HG02884 (cell line): Measurements from ENCODE around the gene GPD1.

Experiments used
- ATAC-seq: cut with Tn5 transposase; IDR thresholded peaks from one replicate; pipeline ENCODE4 v1.9.1; 2021; ENCODE audit warnings: mild to moderate bottlenecking, moderate library complexity; ENCODE audit not compliant: unreplicated experiment

GPD1 gene

DNA sequence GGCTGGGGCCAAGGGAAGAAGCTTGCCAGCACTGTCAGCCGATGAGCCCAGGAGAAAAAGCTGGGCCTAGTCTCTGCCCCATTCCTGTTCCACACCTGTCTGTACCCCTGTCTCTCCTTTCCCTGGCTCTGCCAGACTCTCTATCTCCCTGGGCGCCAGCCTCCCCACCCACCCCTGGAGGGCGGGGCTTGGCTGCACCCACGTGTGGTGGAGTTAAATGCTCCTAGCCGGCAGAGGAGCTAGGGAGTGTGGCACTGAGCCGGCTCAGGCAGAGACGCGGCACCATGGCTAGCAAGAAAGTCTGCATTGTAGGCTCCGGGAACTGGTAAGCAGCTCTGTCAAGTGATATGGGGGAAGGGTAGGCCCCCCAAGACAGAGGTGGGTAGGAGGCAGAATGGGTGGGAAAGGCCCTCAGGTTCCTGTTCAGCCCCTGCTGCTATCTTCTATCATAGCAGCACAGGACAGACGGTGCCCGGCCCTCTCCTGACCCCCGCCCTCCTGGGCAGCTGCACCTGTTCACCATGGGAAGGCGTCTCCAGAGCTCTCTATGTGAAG is at the start of gene GPD1:
Gene GPD1 (plus strand): TSS at position 242 of the 555 bp plus-strand sequence. CDS start 43 bp downstream, at position 285.
- no peak for ATAC-seq

DNA sequence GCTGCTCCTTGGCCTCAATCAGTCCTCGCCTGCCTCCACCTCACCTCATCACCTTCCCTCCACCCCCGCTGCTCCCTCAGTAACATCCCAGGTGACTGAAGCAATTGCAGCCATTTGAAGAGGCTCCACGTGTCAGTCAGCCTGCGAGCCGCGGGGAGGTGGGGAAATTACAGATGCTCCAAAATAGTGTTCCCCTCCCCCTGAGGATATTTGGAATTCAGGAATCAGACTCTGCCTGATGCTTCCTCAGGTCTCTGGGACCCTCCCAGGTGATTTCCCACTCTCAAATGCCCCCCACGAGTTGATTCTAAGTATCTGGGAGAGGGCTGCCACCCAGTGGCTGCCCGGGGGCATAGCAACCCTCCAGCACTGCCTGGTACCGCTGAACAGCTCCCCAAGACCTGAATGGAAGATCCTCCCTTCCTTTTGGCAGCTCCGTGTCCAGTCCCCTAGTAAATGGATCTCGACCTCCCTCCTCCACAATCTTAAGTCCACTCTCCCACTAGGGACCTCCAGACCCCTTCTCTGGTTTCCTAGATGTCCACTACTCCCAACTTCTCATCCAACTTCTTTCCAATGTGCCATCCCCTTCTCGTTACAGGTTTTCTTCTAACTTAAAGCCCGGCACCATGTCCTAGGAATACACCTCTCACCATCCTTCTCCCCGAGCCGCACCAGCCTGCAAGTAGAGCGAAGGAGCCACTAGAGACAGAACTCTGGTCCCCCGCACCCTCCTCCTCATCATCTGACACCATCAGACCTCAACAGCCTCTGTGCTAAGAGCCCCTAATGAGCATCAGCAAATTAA is 47.8 kb upstream of the GPD1 start:
- no peak for ATAC-seq

DNA sequence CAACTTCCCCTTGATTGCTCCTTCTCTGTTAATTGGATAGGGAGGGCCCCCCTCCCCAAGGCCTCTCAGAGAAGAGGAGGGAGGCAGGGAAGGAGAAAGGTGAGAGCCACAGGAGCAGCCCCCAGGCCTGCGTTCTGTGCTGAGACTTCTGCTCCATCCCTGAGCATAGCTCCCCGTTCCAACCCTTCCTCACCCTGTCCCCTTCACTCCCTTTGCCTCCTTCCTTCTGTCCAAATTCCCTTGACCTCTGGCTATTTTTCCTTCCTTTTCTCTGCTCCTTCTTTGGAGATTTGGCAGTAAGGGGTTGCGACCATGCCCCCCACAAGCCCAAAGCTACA is 47.2 kb upstream of the GPD1 start:
- ATAC-seq, result no peak

DNA sequence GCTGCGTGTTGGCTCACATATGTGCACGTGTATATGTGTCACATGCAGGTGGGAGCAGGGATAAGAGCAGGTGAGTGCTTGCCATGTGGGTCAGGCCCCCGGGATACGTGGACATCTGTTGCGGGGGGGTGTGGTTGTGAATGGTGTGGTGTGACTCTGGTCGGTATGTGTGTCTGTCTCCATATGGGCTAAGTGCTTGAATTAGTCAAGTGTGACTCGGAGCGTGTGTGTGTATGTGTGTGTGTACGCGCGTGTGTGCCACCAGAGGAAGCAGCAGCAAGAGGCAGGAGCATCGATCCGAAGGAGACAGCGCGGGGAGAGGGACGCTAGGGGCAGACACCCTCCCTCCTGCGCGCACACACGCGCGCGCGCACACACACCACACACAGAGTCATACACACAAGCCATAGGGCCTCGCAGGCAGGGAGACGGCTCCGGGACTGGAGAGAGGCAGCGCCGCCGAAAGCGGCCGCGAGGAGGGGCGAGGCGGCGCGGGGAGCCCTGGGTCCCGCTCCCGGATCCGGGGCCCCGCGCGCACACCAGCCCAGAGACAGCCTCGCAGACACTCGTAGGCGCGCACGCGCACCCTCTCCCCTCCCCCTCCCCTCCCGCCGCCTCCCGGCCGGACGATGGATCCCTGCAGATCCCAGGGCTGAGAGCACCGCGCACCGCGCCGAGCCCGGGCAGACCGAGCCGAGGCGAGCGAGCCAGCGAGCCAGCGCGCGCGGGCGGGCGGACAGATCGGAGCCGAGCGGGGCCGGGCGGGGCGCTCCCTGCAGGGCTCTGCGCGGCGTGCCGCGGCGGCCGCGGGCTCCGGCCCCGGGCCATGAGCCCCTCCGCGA is 46.6 kb upstream of the GPD1 start, which contains the start of gene ASIC1:
Gene ASIC1 (plus strand): TSS at position 597 of the 842 bp plus-strand sequence. CDS start 1,171 bp downstream, outside the sequence.
- no peak for ATAC-seq

DNA sequence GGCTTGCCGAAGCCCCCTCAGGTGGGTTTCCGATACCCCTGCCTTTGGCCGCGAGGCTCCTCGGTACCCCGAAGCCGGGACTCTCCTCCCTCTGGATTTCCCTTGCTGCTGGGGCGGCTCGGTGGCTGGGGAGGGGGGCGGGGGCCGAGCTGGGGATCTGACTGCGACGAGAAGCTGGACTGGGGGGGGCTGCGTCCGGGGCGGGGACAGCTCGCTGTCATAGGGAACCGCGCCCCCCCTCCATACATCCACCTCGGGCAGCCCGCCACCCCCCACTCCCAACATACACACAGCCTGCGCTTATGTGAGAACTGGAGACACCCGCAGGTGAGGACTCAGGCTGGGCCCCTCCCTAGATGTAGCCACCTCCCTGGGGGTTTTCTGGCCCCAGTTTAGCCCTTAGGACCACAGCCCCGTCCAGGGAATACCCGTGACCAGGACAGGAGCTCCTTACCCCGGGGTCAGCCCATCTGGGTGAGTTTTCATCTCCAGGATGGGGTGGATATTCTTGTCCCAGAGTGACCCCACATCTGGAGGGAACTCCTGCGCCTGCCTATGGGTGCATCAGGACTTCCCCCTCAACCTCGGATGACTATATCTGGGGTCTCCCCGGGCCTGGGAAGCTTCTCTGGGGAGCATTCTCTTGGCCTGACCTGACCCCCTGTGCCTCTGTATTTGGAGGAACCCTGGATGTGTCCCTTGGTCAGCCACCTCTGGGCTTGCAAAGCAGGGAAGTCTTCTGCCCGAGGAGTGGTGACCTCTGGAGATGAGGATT is 45.7 kb upstream of the GPD1 start:
- no peak for ATAC-seq

DNA sequence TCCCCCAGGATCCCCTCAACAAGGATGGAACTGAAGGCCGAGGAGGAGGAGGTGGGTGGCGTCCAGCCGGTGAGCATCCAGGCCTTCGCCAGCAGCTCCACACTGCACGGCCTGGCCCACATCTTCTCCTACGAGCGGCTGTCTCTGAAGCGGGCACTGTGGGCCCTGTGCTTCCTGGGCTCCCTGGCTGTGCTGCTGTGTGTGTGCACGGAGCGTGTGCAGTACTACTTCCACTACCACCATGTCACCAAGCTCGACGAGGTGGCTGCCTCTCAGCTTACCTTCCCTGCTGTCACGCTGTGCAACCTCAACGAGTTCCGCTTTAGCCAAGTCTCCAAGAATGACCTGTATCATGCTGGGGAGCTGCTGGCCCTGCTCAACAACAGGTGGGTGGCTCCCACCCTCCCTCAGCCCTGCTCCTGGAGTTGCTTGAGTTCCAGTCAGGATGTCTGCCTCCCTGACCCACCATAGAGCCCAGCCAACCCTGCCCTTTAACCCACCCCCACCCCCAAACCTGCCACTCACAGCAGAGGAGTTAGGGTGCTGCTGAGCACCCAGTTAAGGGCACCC is 45.0 kb upstream of the GPD1 start:
- ATAC-seq, result no peak

DNA sequence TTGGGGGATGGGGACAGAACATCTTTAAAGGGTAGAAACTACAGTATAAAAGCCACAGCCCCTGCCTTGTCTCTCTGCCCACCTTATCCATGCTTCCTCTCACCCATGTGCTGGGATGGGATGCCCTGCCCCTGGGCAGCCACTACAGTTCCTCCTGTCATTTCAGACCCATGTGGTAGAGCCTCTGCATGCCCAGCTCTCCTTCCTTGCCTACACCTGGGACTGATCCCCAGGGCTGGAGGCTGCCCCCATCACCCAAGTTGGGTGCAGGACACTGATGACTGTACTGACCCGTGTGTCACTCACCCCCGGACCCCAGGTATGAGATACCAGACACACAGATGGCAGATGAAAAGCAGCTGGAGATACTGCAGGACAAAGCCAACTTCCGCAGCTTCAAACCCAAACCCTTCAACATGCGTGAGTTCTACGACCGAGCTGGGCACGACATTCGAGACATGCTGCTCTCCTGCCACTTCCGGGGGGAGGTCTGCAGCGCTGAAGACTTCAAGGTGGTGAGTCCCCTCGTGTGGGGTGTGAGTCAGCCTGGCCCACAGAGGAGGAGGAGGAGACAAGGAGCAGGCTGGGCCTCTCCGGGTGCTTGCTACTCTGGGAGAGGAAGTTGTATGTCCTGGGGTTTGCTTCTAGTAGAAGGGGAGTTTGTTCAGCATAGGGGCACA is 44.2 kb upstream of the GPD1 start:
- ATAC-seq, result no peak

DNA sequence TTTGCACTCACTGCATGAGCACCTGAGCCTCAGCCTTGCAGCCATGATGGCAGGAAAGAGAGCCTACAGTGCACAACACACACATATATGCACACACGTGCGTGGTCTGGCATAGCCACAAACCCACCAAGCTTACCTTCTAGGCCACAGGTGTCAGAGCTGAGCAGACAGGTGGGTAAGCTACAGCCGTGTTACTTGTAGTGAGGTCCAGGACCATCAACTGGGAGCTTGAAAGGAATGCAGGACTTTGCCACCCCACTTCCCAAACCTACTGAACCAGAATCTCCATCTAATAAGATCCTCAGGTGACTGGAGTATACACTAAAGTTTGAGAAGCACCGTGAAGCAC is 43.7 kb upstream of the GPD1 start:
- ATAC-seq, result no peak

DNA sequence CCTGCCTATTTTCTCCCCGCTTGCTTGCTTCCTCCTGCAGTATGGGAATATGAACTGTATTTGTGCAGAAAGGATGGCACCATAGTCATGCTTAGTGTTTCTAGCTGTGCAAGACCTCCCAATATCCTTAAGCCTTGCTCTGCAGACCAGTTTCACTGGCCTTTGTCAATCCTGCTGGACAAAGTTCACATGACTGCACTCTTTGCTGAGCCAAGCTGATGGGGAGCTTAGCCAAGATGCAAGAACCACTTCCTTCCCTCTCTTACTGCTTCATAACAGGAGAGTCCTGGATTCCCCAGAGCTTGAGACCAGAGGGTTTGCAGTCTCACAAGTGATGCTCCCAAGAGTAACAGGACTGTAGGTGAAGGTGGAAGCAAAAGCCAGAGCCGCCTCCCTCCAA is 42.6 kb upstream of the GPD1 start:
- ATAC-seq, result no peak

DNA sequence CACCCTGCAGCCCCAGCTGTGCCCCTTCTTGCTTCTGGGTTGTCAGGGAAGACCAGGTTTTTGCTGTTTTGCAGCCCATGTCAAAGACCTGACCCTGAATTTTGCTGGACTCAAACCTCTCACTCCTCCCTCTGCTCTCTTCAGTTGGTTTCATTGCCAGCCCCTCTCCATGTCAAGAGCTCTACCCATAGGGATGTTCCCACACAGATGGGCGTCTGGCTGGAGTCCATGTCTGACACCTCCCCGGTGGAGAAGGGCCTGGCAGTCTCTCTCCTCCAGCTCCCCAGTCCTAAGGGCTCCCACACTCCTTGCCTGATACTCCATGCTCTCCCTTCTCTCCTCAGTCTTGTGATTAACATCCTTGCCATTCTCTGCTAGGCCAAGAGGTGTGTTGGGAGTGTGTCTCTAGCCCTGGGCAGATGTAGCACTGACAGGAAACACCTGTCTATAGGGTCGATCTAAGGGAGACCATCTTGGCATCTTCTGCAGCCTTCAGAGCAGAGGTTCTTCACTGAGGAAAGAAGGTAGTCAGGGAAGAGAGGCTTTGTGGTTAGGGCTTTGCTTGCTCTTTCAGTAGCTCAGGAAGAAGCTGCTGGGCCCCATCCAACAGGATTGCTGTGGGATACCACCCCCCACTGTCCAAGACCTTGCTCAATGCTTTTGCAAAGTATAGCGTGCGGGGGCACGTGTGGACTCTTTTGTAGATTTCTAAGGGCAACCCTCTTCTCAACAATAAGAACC is 41.7 kb upstream of the GPD1 start:
- no peak for ATAC-seq

DNA sequence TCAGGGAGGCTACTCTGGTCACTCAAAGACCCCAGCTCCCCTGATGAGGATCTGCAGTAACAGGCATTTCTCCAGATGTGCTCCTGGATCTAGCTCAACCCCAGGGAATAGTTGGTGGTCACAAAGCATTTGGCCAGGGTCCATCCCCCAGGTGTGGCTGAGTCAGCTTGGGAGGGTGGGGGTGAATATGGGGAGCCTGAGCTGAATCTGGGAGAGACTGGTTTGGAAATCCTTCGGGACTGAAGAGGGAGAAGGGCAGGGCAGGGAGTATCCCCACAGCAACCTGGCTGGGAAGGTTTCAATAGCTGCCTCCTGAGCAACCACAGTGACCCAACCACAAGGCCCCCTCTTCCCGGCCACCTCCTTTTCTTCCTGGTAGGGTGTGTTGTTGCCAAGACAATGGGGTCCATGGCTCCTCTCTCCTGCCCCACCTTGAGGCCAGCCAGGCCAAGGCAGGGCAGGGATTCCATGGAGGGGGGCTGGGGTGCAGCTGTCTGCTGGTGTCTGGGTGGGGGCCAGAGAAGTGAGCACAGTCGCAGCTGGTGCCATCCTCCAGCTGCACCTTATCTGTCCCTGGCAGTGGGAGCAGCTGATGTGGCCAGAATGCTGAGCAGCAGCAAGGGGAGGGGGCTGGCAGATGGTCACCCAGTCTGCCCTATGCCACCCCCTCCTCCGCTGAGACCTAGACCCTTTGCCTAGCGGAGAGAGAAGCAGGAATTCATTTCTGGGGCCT is 40.9 kb upstream of the GPD1 start:
- ATAC-seq, result no peak

DNA sequence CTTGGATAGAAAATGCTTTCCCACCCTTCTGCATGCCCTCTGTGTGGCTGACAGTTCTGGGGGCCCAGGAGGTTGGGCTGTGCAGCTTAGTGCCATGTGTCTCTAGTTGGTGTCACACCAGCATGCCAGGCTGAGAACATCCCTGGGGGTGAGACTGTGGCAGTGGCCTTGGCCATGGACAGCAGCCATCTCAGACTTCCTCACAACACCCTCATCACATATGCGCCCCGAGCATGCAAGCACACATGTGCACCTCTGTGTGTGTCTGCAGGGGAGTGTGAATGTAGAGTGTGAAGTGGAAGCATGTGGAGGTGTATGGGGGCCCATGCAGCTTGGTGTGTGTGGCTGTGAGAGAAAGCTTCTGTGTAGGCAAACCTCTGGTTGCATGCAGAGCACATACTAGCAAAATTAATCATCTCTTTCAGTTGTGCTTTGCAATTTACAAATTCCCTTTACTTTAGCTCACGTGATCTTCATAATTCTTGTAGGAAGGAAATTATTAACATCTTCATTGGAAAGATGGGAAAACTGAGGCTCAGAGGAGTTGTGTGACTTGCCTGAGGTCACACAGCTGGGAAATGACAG is 38.0 kb upstream of the GPD1 start:
- no peak for ATAC-seq

DNA sequence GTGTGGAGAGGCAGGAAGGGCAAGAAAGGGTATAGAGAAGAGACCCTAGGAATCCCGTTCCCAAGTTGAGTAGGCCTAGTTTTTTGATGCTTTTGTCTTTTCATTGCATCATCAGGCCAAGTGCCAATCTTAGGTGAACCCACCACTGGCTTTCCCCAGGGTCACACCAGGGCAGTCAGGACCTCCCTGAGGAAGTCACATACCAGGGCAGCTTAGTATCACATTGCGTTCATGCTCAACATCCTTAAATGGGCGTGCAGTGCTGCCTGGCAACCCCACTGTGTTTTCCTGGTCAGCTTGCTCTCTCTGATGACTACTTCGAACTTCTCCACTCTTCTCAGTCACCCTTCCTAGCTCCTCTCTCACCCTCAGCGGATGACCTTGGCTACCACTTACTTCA is 37.4 kb upstream of the GPD1 start:
- no peak for ATAC-seq

DNA sequence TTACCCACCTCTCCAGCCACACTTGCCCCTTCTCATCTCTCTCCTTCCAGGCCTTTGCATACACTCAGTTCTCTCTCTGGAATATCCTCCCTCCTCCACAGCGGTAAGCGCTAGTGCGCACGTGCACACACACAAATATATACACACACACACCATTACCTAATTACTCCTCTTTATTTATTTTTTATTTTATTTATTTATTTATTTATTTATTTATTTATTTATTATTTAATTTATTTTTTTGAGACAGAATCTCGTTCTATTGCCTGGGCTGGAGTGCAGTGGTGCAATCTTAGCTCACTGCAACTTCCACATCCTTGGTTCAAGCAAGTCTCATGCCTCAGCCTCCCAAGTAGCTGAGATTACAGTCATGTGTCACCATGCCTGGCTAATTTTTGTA is 34.7 kb upstream of the GPD1 start:
- no peak for ATAC-seq

DNA sequence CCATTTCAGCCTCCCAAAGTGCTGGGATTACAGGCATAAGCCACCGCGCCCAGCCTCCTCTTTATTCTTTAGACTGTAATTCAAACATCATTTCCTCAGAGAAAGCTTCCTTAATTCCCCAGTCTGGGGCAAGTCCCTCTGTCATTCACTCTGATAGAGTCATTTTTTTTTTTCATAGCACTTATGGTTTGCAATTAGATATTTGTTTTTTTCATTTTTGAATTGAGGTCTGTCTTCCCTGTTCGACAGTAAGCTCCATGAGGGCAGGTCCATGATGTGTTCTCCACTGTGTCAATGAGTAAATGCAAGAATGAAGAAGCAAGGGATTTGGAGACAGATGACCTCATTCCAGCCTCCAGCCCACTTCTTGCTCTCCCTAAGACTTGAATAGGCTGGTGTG is 34.3 kb upstream of the GPD1 start:
- ATAC-seq, result no peak

DNA sequence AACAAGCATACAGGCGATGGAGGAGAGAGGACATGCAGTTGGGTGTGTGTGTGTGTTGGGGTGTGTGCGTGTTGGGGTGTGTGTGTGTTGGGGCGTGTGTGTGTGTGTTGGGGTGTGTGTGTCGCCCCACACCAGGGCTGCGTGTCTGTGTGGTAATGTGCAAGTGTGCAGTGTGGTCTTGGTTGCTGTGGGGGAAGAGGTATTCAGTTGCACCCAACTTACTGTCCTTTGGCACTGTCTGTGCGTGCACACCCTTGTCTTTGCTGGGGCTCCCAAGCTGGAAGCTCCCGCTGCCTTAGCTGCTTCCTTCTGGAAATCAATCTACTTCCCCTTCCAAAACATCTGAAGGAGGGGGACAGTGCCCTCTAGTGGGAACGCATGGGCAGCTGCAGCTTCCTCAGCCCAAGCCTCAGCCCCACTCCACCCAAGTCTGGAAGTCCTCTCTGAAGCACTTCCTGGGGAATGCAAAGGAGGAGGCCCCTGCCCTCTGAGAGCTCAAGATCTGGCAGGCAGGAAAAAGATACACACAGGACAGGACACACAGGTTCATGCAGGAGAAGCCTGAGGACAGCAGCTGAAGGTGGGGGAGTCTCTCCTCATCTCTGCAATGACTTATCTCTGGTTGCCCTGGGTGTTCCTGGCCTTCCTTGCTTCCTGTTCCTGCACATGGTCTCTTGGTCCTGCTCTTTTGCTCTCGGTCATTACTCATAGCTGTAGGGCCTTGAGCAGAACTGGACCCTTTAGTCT is 33.3 kb upstream of the GPD1 start:
- no peak for ATAC-seq

DNA sequence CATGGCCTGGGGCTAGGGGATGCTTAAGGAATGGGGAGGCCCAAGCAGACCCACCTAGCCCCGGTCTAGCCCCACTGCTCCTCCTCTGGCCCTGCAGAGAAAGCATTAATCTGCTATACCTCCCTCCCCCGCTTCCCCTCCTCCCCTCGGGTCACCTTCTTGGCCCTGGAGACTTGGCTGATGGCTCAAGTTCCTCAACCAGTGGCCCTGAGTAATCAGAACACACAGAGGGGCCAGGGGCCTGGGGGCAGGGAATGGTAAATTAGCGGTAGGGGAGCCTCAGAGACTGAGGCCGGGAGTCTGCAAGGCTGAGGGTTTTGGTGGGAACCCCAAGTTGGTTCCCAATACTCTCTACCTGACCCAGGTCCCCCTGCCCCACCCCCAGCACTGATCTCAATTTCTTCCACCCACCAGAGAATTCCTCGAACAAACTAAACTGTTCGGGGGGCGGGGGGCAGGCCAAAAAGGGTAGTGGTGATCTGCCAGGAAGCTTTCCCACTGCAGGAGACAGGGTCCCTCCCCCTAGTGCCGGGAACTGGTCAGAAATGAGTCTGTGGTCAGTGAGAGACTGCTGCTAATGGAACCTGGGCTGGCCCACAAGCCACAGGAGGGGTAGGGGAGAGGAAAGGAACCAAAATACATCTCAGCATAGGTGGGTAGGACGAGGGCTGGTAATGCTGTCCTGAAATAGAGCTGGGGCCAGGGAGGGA is 31.5 kb upstream of the GPD1 start:
- no peak for ATAC-seq
